OCI-M1 (cell line): ENCODE measurements around the gene GPRC5A.

Experiments
- DNase-seq: peaks from one replicate; lab custom pipeline; 2025; lab: John Stamatoyannopoulos, UW

Gene GPRC5A

DNA sequence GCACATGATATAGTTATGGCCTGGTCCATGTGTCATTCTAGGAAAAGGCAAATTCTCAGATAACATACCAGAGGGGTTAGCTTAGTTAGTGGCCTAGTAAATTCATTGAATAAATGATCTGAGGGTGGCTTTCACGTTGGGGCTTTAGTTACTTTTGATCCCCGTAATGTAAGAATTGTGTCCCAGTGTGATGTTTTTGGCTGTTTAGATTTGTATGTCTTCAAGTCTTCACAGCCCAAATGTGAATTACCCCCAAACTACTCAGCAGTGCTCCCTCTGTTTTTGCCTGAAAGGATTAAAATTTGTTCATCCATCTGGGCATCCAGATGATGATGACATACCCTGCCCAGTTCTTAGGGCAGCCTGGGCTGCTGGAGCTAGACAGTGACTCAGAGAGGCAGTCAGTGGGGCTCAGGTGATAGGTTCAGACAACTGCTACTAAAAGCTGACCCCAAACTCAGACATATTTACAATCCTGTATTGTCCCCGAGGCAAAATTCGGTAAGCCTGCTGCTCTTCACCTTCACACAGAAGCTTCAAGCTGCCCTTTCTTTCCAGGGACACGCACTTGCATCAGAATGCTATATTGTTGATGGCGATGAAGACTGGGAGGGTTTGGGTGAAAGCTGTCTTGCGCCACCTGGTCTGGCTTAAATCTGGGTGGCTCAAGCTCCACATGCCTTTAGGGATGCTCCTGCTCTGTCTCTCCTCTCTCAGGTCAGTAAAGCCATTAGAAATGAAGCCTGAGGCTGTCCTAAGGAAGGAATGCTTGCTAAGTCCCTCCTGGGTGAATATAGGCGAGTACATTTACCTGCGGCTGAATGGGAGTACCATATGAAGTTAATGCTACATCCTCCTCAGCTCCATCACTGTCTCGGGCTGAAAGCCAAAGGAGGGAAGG is 50.3 kb downstream of the GPRC5A start:
- no peak for DNase-seq

DNA sequence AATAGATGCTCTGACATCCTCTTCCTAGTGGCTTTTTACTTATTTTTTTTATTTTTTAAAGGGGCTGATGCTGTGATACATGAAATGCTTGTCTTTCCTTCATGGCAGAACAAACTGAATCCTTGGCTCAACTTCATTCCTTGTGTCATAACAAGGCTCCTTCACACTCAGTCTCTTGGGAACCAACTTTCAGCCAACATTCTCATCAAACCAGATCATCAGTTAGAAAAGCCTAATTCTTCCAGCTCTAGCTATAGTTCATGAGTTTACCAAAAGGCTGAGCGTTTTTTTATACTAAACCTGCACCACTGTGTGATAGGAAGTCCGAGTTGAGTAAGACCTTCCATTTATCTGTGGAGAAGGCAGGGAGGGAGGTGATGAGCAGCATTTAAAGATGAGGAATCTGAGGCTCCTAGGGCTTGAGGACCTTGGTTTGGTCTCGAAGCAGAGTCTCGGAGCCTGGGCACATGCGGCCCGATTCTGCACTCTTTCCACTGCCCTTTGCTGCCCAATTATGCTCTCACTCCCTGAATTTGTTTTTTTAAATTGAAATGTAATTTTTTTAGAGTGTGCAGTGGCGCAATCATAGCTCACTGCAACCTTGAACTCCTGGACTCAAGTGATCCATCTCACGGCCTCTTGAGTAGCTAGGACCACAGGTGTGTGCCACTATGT is 52.4 kb downstream of the GPRC5A start:
- DNase-seq, result no peak

DNA sequence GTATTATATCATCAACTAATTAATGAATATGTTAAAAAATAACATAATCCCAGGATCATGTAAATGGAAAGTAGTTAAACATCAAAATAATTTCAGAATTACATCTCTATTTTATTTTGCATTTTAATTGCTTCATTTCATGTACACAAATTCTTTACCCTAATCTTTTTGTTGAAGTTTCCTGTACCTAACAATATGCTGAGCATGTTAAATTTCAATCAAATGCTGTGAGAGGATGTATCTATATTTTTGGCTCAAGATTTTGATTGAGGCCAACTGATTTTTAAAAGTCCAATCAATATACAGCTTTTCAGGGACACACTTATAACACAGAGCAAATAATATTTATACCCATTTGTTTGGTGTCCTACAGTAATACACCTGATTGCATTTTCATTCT is 54.2 kb downstream of the GPRC5A start:
- DNase-seq, result no peak

- no peak for DNase-seq
These were observed 55.5 kb downstream of the GPRC5A start for GRCh38 chr12:12946686-12947355.

DNA sequence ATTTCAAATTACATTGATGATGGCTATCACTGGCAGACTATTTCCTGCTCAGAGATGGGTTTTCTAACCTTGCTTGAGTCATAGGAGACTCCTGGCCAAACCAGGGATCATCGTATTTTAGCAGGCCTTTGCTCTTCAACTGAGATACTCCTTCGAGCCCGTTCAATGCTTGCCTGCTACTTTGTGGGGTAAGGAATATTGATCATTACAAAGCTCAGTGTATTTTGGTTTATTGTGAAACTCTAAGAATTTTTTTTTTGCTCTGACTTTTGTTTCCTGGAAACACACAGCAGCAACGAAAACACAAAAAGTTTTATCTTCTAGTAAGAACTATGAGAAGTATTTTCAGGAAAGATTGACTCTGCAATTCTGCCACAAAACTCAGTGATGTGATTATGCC is 56.5 kb downstream of the GPRC5A start:
- DNase-seq, result no peak

DNA sequence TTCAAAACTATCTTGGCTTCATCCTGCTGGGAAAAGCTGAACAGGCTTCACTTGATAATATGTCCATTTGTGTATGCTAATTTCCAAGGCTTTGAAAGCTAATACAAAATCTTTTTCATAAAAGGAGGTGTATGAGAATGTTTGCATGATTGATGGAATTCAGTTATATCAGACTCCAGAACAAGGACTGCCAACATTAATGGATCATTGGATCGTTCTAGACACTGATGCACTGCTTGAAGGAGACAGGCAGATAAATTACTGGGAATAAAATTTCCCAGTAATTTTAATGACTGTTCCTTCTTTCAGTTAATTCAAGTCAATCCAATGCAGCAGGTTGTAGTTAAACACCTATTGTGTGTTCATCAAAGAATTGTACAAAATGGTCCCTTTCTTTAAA is 60.1 kb downstream of the GPRC5A start:
- DNase-seq, result no peak

GRCh38 chr12:12952036-12952435 is 60.7 kb downstream of the GPRC5A start, which contains the start of gene GPRC5D:
TSS of gene GPRC5D (minus strand) at chr12:12952170. CDS start at chr12:12950384, 1,786 bp downstream.
- no peak for DNase-seq

GRCh38 chr12:12954356-12954755 is 63.0 kb downstream of the GPRC5A start:
- DNase-seq, result no peak

DNA sequence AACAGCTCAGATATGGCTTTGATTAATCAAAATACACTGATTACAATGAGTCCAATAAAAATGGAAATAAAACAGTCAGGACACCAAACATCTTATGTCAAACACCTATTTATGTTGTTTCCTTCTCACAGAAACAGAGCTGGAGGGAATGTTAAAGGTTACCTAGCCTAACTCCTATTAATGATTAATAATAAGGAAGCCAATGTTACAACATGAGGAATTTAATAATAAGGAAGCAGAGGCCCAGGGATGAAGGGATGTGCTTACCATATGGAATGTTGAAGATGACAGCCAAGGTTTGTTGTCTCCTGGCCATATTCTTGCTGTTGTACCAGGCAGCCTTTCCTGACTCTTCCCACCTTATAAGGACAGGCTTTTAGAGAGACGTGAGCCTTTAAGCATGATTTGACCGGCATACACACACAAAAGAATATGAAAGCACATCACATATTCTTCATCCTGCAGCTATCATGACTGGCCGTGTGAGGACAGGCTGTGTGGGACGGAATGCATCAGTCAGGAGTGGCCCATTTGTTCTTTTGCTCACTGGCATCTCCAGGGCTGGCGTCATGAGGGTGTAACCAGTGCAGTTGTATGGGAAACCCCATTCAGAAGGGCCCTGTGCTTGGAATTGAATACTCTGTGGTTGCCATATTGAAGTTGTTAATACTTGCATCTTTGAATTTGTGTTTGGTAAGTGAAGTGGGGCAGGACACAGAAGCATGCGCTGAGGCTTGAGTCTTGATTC is 63.7 kb downstream of the GPRC5A start:
- DNase-seq, result no peak

DNA sequence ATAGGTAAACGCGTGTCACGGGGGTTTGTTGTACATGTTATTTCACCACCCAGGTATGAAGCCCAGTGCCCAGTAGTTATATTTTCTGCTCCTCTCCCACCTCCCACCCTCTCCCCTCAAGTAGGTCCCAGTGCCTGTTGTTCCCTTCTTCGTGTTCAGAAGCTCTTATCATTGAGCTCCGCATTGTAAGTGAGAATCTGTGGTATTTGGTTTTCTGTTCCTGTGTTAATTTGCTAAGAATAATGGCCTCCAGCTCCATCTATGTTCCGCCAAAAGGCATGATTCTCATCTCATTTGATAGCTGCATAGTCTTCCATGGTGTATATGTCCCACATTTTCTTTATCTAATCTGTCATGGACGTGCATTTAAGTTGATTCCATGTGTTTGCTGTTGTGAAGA is 67.5 kb downstream of the GPRC5A start:
- peak; percentile 79 for DNase-seq

DNA sequence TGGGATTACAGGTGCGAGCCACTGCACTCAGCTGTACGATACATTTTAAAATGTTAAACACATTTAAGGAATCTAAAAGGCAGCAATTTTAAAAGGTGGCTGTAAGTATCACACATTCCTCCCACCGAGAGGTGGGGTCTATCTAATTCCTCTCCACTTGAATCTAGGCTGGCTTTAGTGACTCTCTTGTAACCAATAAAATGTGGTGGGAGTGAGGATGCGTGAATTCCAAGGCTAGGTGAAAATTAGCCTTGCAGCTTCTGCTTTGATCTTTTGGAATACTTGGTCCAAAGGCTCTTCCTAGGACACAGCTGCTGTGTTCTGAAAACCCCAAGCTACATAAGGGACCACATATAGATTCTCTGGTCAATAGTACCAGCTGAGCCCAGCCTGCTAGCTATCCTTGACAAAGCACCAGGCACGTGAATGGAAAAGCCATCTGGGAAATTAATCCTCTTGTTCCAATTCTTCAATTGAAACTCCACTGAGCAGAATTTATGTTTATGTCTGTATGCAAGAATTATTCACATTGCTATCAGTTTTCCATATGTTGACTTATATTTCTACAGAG is 69.4 kb downstream of the GPRC5A start:
- DNase-seq, result no peak

DNA sequence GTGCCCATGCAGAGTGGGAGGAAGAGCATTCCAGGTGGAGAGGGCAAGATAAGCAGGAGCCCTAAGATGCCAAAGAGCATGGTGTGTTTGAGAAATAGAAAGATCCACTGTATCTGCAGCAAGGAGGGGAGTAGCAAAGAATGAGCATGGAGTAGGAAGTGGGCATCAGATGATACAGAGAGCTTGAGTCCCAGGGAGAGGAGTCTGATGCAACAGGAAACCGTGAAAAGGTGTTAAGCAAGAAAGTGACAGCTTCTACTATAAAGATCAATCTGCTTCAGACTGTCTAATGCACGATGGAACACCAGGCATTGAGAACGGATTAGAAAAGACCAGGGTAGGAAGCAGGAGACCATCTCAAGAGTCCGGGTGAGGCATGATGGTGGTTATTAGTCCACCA is 72.9 kb downstream of the GPRC5A start:
- DNase-seq, result peak; percentile 13

DNA sequence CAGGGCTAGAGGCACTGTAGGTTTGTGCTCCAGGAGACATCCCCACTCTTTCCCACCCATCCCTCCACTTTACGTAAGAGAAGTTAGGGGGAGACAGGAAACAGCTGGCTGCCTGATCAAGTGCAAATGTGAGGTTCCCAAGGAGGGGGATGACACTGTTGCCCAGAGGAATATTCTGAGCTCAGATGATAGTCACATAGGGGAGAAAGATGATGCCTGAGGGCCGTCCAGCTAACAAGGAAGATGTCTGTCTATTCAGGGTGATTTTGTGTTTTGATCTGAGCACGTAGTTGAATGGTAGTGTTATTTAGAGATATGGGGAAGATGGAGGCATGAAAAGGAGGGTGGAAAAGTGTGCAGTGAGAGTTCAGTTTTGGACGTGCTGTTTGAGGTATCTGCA is 74.5 kb downstream of the GPRC5A start:
- DNase-seq, result no peak
